GOT3 (cell line): ENCODE results near the gene WDR36.

Experiments used
- DNase-seq: peaks from one replicate; lab custom pipeline; 2025; ENCODE audit warnings: mixed read lengths; lab: John Stamatoyannopoulos, UW

WDR36 gene

DNA sequence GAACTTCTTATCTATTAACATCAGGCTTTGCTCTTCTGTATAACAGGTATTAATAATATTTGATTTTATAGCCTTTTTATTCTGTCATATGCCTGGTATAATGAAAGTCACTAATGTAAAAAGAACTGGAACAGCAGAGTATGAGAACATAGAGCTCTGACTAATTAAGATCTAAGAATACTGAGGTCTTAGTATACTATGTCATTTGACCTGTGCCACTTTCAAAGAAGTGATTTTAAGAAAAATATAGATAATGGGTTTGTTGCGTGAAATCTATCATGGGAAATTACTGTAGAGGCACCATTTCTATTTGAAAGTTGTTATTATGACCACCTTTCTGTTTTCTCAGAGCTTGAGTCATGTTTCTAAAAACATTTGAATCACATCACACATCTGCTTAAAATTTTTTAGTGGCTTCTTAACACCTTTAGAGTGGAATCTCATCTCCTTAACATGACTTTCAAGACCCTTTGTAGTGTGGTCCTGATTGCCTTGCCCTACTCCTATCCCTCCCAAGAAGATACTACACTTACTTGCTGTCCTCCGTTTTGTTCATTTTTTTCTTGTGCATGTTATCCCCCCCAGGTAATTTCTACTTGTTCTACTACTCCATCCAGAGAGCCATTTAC lies 14.3 kb downstream of the WDR36 start:
- no peak for DNase-seq

DNA sequence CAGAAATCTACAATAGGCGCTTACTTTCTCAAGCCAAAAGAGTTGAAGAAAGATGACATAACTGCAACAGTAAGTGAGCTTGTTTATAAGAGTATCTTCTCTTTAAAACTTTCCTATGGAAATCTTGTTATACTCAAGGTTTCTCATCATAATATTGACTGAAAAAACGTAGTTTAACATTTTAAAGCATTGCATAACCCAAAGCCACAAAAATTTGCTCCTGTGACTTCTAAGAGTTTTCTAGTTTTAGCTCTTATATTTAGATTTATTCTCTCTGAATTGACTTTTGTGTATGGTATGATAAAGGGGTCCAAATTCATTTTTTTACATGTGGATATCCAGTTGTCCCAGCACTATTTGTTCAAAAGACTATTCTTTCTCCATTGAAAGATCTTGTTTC lies 15.2 kb downstream of the WDR36 start:
- DNase-seq: no peak

DNA sequence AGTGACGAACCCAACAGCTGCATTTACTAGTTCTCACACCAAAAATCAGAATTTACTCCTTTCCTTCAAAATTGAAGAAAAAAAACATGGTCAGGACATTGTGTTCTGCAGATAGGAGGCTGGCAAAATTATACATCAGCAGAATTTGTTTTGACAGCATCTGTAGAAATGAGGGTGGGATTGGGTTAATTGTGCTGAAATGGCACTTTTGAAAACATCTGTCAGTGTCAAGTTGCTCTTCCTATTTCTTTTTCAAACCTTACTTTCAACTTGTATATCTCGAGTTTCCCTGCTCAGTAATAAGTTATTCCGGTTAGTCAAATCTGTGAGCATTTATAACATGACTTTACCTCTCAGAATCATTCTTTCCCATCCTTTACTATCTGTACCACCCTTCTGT lies 19.8 kb downstream of the WDR36 start:
- no peak for DNase-seq

DNA sequence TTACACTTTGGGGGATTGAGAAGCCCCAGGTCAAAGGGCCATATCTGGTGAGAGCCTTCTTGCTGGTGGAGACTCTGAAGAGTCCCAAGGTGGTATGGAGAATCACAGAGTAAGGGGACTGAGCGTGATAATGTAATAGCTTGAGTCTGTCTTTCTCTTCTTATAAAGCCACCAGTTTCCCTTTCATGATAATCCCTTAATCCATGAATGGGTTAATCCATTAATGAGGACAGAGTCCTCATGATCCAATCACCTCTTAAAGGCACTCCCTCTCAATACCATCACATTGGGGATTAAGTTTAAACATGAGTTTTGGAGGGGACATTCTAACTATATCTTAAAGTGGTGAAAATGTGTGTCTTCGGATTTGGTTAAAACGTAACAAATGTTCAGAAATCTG lies 21.5 kb downstream of the WDR36 start:
- no peak for DNase-seq

DNA sequence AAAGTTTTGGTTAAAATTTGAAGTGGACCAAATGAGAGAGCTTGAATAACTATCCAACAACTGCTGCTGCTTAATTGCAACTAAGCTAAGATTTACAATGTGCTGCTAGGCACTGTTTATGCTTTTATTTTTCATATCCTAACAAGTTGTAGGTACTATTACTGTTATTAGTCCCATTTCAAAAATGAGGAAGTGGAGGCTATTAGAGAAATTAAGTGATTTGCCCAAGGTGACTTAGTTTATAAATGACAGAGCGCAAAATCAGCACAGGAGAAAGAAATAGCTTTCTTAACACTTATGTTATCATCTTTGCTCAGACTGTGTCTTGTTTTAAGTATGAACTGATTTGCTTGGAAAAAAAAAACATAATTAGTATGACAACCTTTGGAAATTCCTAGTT lies 23.1 kb downstream of the WDR36 start:
- DNase-seq: no peak

DNA sequence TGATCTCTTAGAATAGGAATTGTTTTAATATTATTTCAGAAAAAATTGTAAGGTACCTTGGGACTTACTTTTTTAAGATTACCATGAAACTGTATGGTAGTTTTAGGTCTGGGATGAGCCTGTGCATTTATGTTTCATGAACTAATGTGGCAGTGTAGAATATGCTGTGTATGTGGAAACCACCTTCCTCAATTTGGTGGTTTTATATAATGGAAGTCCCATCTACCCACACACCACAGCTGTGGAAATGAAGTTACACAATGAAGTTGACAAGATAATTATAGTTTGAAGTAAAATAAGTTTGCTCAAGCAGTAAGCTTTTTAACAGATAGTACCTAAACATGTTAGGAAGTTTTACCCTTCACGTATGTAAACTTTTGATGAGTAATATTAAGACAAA lies 24.4 kb downstream of the WDR36 start:
- no peak for DNase-seq

DNA sequence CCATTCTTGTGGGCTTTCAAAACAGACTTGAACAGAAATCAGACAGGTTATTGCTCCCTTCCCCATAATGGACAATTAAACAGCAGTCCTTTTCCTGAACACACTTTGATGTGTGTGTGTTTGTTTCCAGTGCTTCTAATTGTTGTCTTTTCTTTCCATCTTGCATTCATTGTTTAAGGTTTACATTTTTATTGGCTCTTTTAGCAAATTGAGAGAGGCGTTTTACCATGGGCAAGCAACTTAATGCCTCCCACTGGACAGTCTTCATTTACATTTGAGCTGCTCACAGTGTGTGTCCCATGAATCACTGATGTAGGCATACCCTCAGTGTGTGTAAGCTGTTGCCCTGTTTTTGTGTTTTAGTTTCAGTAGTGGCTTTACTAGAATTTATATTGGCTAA lies 25.0 kb downstream of the WDR36 start:
- DNase-seq: no peak

DNA sequence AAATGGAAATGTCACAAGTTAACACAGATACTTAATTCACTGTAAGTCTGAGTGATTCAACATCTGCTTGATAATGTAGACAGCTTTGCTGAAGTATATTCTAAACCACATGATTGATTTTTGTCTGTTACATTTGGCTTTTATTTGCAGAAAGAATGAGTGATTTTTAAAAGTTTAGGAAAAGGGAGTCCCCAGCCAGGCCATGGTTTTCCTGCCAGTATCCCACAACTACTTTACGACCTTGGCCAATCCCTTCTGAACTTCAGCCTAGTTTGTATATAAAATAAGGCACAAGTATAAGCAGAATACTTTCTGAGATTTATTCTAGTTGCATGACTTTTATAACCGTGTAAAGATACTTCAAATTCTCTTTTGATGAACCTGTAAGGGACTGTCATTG lies 27.1 kb downstream of the WDR36 start:
- no peak for DNase-seq

DNA sequence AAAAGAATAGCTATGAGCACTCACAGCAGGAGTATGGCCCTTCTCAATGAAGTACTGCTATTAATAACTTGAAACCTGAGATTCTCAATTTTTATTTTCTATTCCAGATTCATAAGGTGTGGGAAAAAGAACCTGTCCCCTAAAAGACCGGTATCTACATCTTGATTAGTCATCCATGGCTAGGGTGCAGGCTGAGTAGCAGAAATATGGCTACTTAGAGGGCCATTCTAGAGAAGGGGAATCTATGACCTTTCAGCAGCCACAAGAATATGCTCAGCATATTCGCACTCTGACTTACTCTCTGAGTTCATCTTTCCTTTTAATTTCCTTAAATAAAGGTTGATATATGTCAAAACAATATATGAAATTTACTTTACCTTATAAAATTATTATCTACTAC lies 27.7 kb downstream of the WDR36 start:
- no peak for DNase-seq

DNA sequence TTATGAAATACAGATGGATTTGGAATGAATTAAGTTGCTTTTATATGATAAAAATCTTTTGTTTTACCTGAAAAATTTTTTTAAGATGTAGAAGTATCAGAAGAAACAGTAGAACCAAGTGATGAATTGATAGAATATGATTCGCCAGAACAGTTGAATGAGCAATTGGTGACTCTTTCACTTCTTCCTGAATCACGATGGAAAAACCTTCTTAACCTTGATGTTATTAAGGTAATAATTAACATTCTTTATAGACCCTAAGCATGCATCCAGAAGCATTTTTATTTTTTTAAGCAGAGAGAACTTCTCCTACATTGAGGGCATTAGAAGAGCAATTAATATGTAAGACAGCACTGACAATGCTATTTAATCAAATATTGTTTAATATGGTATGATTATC lies 28.8 kb downstream of the WDR36 start:
- DNase-seq: no peak

DNA sequence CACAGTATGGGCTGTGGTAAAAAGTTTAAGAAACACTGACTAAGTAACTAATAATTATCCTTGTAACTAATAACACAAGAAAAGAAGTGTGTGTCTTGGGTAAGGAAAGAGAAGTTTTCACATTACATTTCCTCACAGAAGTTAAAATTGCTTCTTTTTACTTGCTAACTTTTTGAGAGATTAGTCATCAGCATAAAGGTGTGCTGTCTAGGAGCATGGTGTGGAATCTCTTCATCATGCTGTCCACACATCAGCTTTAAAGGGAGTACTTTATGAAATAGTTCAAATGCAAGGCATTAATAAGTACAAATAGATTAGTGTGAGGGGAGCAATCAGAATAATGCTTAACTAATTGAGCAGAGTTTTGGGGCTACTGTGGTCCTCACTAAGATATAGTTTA lies 29.8 kb downstream of the WDR36 start:
- DNase-seq: no peak

DNA sequence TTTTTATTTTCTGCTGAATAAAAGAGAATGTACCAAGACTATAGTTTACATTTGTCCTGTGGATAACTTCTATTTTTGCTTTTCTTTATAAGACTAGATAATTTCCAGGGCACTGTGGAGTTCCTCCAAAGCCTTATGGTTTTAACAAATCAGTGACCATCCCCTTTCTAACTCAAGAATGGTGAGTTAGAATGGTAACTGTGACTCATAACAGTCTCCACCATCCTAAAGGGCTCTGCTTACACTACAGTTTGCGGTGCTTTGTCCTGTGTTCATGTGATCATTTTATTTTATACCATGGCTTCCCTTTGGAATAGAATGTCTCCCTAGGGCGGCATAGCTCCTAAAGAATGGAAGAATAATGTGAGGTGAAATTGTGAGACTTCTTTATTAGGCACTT lies 30.2 kb downstream of the WDR36 start:
- no peak for DNase-seq

DNA sequence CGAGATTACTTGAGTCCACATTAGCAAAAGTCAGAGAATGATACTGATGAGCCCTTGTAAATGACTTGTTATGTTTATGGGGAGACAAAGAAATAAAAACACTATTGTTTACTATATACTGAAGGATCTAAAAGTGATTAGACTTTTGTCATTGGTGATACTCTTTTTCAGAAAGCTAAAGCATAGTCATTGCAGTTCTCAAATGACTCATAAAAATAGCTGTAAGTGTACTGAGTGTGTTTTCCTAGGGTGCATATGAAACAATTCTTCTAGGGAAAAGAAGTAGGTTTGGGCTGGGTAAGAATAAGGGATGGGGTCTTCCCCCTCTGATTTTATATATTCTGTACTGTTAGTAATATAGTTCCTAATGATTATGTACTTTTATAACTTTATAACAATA lies 32.6 kb downstream of the WDR36 start:
- DNase-seq: no peak

DNA sequence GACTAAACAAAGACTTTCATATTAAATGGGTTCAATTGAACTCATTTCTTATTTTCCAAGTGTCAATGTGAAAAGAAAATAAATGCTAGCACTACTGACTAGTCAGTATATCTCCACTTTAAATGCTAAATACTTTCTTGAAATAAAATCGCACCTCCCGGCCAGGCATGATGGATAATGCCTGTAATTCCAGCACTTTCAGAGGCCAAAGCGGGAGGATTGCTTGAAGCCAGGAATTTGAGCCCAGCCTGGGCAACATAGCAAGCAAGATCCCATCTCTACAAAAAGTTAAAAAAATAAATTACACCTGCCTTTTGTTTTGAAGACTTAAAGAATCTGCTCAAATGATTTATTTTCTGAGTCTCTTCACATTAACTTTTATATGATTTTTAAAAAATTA lies 34.7 kb downstream of the WDR36 start:
- DNase-seq: no peak

DNA sequence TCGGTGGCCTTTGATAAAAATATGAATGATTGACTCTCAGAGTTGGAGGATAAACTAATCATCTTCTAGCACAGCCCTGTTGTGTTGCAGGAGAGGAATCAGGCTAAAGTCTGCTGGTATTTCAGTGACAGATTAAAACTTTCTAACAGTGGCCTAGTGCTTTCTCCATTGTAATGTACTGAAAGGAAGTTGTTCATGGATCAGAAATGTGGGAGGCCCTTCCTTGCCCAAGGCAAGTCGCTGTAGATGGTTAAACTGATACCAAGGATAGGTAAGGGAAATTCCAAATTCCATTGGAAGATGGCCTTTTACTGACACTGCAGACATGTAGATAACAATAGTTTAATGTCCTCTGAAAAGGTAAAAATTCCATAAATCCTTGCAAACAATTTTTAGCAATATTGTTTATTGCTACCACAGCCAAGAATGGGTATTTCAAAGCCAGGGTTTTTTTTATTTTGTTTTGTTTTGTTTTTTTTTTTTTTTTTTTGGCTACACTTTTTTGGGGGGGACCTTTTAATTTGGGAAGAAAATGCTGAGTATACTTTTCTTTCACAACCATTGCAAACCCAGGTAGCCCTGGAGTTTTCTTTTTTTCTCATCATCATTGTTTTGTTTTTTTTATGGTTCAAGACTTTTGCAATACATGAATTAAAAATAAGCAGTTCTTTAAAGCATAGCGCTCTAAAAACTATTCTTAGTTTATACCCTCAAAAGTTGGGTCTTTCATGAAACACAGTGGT lies 35.5 kb downstream of the WDR36 start:
- DNase-seq: no peak

DNA sequence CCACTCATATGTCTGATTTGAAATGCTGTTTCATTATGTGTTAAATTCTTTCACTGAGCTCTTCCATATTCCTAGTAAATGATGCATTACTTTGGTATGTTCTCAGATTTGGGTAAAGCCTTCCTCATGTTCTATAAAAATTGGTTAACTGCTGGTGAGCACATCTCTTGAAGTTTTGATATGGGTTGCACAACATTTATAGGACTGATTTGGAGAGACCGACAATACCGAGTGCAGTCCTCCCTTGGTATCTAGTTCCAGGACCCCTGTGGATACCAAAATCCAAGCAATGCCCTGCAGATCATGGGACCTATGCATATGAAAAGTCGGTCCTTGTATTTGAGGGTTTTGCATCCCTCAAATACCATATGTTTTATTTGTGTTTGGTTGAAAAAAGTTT lies 37.8 kb downstream of the WDR36 start:
- DNase-seq: no peak

DNA sequence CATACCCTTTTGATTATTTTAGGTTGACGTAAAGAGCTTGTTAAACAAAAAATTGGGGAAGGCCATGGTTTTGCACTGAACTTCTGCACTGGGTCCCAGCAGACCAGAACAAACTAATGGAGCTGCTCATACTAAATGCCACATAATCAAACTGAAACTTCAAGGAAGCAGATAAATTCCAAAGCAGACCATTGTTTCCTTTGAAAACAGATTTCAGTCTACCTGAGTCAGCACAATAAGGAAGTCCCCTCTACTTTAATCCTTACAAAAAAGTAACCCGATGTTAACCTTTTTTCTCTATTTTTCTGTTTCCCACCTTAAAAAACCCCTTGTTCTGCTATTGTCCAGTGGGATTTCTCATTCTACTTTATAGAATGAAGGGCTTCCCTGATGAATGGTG lies 39.2 kb downstream of the WDR36 start:
- no peak for DNase-seq

DNA sequence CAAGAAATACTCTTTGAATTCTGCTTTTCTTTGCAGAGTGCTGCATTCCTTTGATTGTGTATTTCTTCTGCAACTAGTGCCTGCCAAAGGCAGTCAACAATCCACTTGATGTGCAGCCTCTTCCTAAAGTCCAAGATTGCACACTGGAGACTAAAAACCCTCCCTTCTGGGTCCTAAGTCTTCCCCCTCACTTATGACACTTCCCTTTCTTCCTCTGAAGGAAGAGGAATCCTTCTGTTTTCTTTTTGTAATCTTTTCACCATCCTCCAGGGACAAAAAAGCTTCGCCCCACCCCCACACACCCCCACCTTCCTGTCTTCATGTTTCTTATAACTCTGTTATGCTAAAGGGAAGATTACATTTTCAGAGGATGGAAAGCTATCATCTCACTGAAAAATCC lies 39.9 kb downstream of the WDR36 start:
- no peak for DNase-seq

DNA sequence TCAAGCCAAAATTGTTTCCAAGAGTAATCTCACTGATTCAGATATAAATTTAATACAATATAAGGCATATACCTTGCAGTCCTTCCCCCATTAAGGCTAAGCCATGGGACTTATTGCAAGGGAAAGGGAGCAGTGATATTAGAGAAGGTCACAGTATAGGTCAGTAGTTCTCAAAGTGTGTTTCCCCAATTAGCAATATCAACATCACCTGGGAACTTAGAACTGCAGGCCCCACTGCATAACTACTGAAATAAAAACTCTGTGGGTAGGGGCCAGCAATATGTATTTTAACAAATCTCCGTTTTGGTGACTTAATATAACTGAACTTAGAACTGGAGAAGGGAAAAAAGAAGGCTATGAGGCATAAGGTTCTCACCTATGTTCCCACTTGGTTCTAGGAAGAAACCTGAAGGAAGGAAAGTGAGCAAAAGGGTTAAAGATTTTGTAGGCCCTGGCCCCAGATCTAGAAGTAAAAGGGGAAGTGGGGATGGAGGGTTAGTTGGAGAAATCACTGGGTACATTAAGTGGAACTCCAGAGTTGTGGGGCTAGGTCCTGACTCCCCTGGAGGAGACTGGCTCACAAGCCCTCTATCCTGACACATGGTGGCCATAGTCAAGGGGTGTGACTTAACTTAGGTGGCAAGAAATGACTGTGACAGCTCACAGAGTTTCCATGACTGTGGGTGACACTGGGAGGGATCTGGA lies 40.7 kb downstream of the WDR36 start:
- no peak for DNase-seq

DNA sequence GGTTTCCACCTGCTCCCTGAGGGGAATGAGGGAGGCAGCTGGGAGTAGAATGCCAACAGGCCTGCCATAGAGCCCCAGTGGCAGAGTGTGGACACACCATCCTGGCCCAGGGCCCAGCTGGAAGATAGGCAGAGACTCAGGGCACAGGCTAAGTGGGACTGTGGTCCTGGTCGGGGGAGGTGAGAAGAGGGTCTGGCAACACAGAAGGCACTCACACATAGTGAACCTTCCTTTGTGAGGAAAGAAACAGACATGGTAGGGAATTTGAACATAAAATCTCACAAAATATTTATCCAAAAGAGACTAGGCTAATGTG lies 41.2 kb downstream of the WDR36 start:
- DNase-seq: no peak

DNA sequence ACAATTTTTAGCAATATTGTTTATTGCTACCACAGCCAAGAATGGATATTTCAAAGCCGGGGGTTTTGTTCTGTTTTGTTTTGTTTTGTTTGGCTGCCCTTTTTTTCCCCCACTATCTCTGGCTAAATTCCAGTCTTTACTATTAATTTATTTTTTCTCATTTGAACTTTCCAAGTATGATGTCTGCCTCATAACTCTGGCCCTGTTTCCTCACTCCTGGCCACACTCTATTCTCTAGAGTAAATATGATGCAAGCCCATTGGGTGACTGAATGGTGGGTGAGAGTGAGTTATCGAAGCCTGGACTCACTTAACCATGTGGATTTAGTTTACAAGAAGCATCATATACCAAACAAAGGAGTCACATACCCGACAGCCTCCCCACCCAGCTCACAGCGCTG lies 41.9 kb downstream of the WDR36 start:
- no peak for DNase-seq

DNA sequence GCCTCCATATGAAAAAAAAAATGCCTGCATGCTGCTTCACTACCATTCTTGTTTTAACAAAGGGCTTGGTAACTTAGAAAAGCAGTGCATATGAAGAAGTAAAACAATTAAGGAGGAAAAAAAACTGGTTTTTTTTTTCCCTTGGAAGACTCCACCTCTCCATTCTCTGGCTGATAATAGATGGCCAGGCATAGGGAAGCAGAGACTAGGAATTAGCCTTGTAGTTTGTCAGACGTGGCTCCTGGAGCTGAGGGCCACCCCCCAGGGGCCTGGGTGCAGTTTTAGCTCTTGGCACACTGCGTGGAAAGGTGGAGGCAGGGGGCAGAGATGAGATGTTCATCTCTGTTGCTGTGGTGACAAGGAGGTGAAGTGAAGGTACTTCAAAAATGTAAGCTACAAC lies 42.7 kb downstream of the WDR36 start:
- no peak for DNase-seq

DNA sequence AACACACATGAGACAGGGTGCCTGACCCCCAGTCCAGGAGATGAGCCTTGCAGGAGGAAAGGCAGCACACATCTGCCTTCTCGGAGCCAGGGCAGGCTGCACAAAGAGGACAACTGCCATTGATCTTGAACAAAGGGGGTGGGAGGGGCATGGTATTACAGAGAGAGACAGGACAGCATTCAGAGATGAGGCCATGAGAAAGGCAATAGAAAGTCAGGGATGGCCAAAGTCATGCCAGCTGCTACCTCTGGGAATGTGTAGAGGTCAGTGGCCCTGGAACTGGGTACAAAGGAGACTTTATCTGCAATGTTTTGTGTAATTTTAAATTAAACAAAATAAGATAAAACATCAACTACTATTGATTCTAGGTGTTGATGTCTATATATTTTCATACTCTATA lies 43.2 kb downstream of the WDR36 start:
- DNase-seq: no peak

DNA sequence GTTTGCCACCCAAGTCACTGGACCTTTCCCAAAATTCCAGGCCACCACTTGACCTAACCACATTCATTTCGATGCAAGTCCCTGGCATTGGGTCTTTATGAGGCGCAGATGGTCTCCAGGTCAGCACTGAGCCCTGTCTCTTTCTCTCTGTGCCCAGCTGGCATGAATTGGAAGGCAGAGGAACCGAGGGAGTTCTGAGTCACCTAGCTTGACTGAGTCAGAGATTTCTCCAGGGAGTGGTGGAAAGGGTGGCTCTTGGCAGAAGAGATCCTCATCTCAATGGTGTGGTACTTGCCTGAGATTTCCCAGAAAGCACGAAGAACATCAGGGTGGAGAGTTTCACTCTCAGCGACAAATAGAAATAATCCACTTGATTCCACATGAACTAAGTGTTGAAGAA lies 43.8 kb downstream of the WDR36 start:
- DNase-seq: peak; percentile 18
